ENCODE measurements around the gene ME1. TPM values are rescaled to one million over a fixed set of nuclear protein-coding genes. Genes with fewer than 3 reads are reported as not detected.
"Not testable (repeated sequence)": the region's sequence is repeated elsewhere in the genome, so short reads cannot be mapped to it uniquely, and the experiment has no call there.

ME1 gene
- polyA plus RNA-seq, 3 donors = 2.1 to 3.1 (median 2.4) TPM

GRCh38 chr6:83362349-83362748 is 68.5 kb downstream of the ME1 start:
- DNase-seq (ENCODE audit: low read depth in 3 of 3, low spot score in 2 of 3) = not testable (repeated sequence)

- DNase-seq (ENCODE audit: low read depth in 3 of 3, low spot score in 2 of 3) = no peak
These were observed 71.2 kb downstream of the ME1 start for GRCh38 chr6:83359638-83360037.

GRCh38 chr6:83354747-83355146 is 76.1 kb downstream of the ME1 start:
- DNase-seq (ENCODE audit: low read depth in 3 of 3, low spot score in 2 of 3) = no peak

- DNase-seq (ENCODE audit: low read depth in 3 of 3, low spot score in 2 of 3) = no peak
These were observed 78.3 kb downstream of the ME1 start for GRCh38 chr6:83352424-83353061.

- no peak for DNase-seq (ENCODE audit: low read depth in 3 of 3, low spot score in 2 of 3)
These were observed 87.7 kb downstream of the ME1 start for GRCh38 chr6:83343121-83343520.

- DNase-seq (ENCODE audit: low read depth in 3 of 3, low spot score in 2 of 3) = no peak
These were observed 89.1 kb downstream of the ME1 start for GRCh38 chr6:83341765-83342164.

GRCh38 chr6:83333916-83334315 is 96.9 kb downstream of the ME1 start:
- DNase-seq (ENCODE audit: low read depth in 3 of 3, low spot score in 2 of 3) = not testable (repeated sequence)

- DNase-seq (ENCODE audit: low read depth in 3 of 3, low spot score in 2 of 3) = no peak
These were observed 97.4 kb downstream of the ME1 start for GRCh38 chr6:83333500-83333899.

- DNase-seq (ENCODE audit: low read depth in 3 of 3, low spot score in 2 of 3) = no peak
These were observed 116.2 kb downstream of the ME1 start for GRCh38 chr6:83314693-83315092.

GRCh38 chr6:83313882-83314281 is 117.0 kb downstream of the ME1 start:
- no peak for DNase-seq (ENCODE audit: low read depth in 3 of 3, low spot score in 2 of 3)

GRCh38 chr6:83311231-83311630 is 119.6 kb downstream of the ME1 start:
- DNase-seq (ENCODE audit: low read depth in 3 of 3, low spot score in 2 of 3) = no peak

GRCh38 chr6:83310046-83310445 is 120.8 kb downstream of the ME1 start:
- no peak for DNase-seq (ENCODE audit: low read depth in 3 of 3, low spot score in 2 of 3)

- DNase-seq (ENCODE audit: low read depth in 3 of 3, low spot score in 2 of 3) = no peak
These were observed 121.5 kb downstream of the ME1 start for GRCh38 chr6:83309344-83309743.

- DNase-seq (ENCODE audit: low read depth in 3 of 3, low spot score in 2 of 3) = no peak
These were observed 122.0 kb downstream of the ME1 start for GRCh38 chr6:83308833-83309232.

- DNase-seq (ENCODE audit: low read depth in 3 of 3, low spot score in 2 of 3) = no peak
These were observed 123.0 kb downstream of the ME1 start for GRCh38 chr6:83307849-83308248.

- DNase-seq (ENCODE audit: low read depth in 3 of 3, low spot score in 2 of 3) = no peak
These were observed 127.4 kb downstream of the ME1 start for GRCh38 chr6:83303426-83303825.

- no peak for DNase-seq (ENCODE audit: low read depth in 3 of 3, low spot score in 2 of 3)
These were observed 136.2 kb downstream of the ME1 start for GRCh38 chr6:83294676-83295075.

- DNase-seq (ENCODE audit: low read depth in 3 of 3, low spot score in 2 of 3) = no peak
These were observed 137.7 kb downstream of the ME1 start for GRCh38 chr6:83292900-83293843.

GRCh38 chr6:83287298-83287697 is 143.6 kb downstream of the ME1 start:
- not testable (repeated sequence) for DNase-seq (ENCODE audit: low read depth in 3 of 3, low spot score in 2 of 3)

GRCh38 chr6:83285917-83286316 is 144.9 kb downstream of the ME1 start:
- no peak for DNase-seq (ENCODE audit: low read depth in 3 of 3, low spot score in 2 of 3)

GRCh38 chr6:83273596-83273995 is 157.3 kb downstream of the ME1 start:
- DNase-seq (ENCODE audit: low read depth in 3 of 3, low spot score in 2 of 3) = no peak

Measured in right renal cortex interstitium (tissue), 3 donors.